ENCODE measurements around the gene MMD. TPM values are rescaled to one million over a fixed set of nuclear protein-coding genes. Genes with fewer than 3 reads are reported as not detected.

MMD gene
- total and polyA plus RNA-seq, 9 of the 15 experiments (the other 6 are each of a cell fraction or from before 2014, with no cell fraction given): 3.1 to 18.9 (median 10.7) TPM

DNA sequence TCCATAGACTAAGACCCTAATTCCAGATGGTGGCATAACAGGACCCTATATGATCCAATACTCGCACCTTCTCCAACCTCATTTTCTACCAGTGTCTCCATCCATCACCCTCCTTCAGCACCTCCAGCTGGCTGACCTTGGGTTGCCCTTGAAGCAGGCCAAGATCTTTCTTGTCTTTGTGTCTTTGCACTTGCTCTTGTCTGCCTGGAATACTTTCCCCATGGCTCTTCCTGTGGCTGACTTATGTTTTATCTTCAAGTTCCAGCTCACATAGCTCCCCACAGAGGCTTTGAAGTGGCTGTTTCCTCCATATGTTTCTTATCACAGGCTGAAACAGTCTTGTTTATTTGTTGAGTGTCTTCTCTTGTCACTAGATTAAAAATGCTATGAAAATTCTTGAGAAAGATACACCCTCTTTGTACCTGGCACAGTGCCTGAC lies 29.6 kb upstream of the MMD start (continued):
- TF ChIP-seq ETS2 (tag; IDR thresholded peaks at IDR 0.05; ENCODE audit: borderline replicate concordance, poor library complexity, severe bottlenecking) (no peak), SMARCE1 (IDR thresholded peaks at IDR 0.05) (peak; percentile 96), GATAD2A (IDR thresholded peaks at IDR 0.05) (no peak), NEUROD1 (IDR thresholded peaks at IDR 0.05; ENCODE audit: borderline replicate concordance, low read depth, low read length, partially characterized antibody) (peak; percentile 48), TFAP4 (CRISPR knock-in tag; IDR thresholded peaks at IDR 0.05; ENCODE audit: borderline replicate concordance) (peak; percentile 87), ZNF239 (CRISPR knock-in tag; IDR thresholded peaks at IDR 0.05) (no peak), TEAD4 (IDR thresholded peaks at IDR 0.05; ENCODE audit: low read length) (peak; percentile 99), TEAD4 (CRISPR knock-in tag; IDR thresholded peaks at IDR 0.05; ENCODE audit: borderline replicate concordance) (no peak), GATAD2B (IDR thresholded peaks at IDR 0.05; ENCODE audit: borderline replicate concordance) (peak; percentile 56; the same call in 1 of the 2 replicates), MLLT1 (IDR thresholded peaks at IDR 0.05) (peak in 1 of 2 experiments; percentile 95; a peak in 2 of 4 replicates), HDAC3 (IDR thresholded peaks at IDR 0.05; ENCODE audit: borderline replicate concordance, partially characterized antibody) (peak; percentile 90), KLF16 (IDR thresholded peaks at IDR 0.05) (peak; percentile 96), NFE2 (IDR thresholded peaks at IDR 0.05; ENCODE audit: low read depth) (0 out of 2 replicates have a peak, but pooled peaks have one; percentile 14), MAZ (CRISPR knock-in tag; conservative IDR thresholded peaks at IDR 0.05 in 1 of 2, IDR thresholded peaks at IDR 0.05 in 1 of 2) (peak; percentile 29 to 54; a peak in 2 of 4 replicates)
- TF ChIP-seq, protein P1, sequence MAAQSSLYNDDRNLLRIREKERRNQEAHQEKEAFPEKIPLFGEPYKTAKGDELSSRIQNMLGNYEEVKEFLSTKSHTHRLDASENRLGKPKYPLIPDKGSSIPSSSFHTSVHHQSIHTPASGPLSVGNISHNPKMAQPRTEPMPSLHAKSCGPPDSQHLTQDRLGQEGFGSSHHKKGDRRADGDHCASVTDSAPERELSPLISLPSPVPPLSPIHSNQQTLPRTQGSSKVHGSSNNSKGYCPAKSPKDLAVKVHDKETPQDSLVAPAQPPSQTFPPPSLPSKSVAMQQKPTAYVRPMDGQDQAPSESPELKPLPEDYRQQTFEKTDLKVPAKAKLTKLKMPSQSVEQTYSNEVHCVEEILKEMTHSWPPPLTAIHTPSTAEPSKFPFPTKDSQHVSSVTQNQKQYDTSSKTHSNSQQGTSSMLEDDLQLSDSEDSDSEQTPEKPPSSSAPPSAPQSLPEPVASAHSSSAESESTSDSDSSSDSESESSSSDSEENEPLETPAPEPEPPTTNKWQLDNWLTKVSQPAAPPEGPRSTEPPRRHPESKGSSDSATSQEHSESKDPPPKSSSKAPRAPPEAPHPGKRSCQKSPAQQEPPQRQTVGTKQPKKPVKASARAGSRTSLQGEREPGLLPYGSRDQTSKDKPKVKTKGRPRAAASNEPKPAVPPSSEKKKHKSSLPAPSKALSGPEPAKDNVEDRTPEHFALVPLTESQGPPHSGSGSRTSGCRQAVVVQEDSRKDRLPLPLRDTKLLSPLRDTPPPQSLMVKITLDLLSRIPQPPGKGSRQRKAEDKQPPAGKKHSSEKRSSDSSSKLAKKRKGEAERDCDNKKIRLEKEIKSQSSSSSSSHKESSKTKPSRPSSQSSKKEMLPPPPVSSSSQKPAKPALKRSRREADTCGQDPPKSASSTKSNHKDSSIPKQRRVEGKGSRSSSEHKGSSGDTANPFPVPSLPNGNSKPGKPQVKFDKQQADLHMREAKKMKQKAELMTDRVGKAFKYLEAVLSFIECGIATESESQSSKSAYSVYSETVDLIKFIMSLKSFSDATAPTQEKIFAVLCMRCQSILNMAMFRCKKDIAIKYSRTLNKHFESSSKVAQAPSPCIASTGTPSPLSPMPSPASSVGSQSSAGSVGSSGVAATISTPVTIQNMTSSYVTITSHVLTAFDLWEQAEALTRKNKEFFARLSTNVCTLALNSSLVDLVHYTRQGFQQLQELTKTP (IDR thresholded peaks at IDR 0.05; ENCODE audit: low read depth in 1 of 2, partially characterized antibody in 2 of 2): peak; percentile 26 to 75

All from K562 (cell line).